HCT116 (cell line): ENCODE results near the gene ZNF853. TPM values are rescaled to one million over a fixed set of nuclear protein-coding genes. Genes with fewer than 3 reads are reported as not detected.

Experiments used
- ATAC-seq: fragments of 200-7000 bp; cut with Tn5 transposase; 2 replicates; pipeline ENCODE4 v1.9.1; 2020; ENCODE audit warnings: mild to moderate bottlenecking, moderate library complexity
- BruUV-seq: library from RNA; stranded (reverse); fragments of 400-500 nt; replicated peaks from 2 replicates; lab custom pipeline; 2021; lab: Mats Ljungman, UMichigan
- CTCF ChIA-PET: fragments of 300-600 bp; sonication (Branson Sonifier 250); formaldehyde crosslinking; loops from one replicate; lab custom pipeline; 2021; ENCODE audit warnings: antibody characterized with exemption; lab: Charles Lee
- POLR2A ChIA-PET: fragments of 300-600, 350-600 bp; sonication (Branson Sonifier 250); formaldehyde crosslinking; loops from one replicate; lab custom pipeline; 2021; ENCODE audit warnings: antibody characterized with exemption; lab: Charles Lee
- RAD21 ChIA-PET, 2 experiments: fragments of 300-600 bp; sonication (Branson Sonifier 250); formaldehyde crosslinking; loops; one replicate each; lab custom pipeline; 2023; ENCODE audit warnings: low total read pairs in 2 of 2; ENCODE audit not compliant: uncharacterized antibody in 2 of 2, unreplicated experiment in 2 of 2, low non-redundant PET in 1 of 2; lab: Charles Lee
- DNase-seq: peaks from one replicate; pipeline ENCODE4 v3.0.0-alpha.2; 2010; ENCODE audit warnings: low read depth, low spot score
- H2AFZ ChIP-seq: fragments of 200-600 bp; shearing (Covaris generic), sonication (generic); 2 replicates; pipeline ENCODE4 v1.6.1; 2017; ENCODE audit warnings: low read depth, mixed run types, mixed read lengths, antibody characterized with exemption, low read length; ENCODE audit not compliant: poor library complexity, severe bottlenecking
- H3K27ac ChIP-seq: 2 replicates; pipeline ENCODE4 v1.5.1; 2012; ENCODE audit warnings: low read depth, low read length
- H3K27me3 ChIP-seq: fragments of 200-600 bp; sonication (generic); 2 replicates; pipeline ENCODE4 v1.6.1; 2016; ENCODE audit warnings: mixed run types, low read length, mixed read lengths; ENCODE audit not compliant: insufficient read depth
- H3K36me3 ChIP-seq, 2 experiments: fragments of 200-500 bp in 1 of 2; fragments of 200-600 bp in 1 of 2; sonication (Bioruptor generic) in 1 of 2; sonication (generic) in 1 of 2; 2 replicates each; pipeline versions ENCODE4 v1.5.1 to v1.6.1; 2014 to 2016; ENCODE audit warnings: low read length in 2 of 2, inconsistent platforms in 1 of 2, mixed read lengths in 1 of 2, mixed run types in 1 of 2; ENCODE audit not compliant: insufficient read depth in 2 of 2, control insufficient read depth in 1 of 2
- H3K4me1 ChIP-seq, 2 experiments: fragments of 200-600 bp in 1 of 2; sonication (generic) in 1 of 2; 2 replicates each; pipeline versions ENCODE4 v1.5.1 to v1.6.1; 2012 to 2017; ENCODE audit warnings: low read length in 2 of 2, inconsistent platforms in 1 of 2, mild to moderate bottlenecking in 1 of 2, mixed read lengths in 1 of 2, mixed run types in 1 of 2, moderate library complexity in 1 of 2; ENCODE audit not compliant: insufficient read depth in 2 of 2, control insufficient read depth in 1 of 2
- H3K4me2 ChIP-seq: fragments of 200-600 bp; sonication (generic); 2 replicates; pipeline ENCODE4 v1.6.1; 2017; ENCODE audit warnings: mixed run types, low read length, mixed read lengths
- H3K4me3 ChIP-seq, 2 experiments: fragments of 200-600 bp in 1 of 2; sonication (generic) in 1 of 2; replicated peaks in 1 of 2; 2 replicates each; pipeline ENCODE4 v1.5.1; 2011 to 2016; ENCODE audit warnings: low read length in 2 of 2, control low read depth in 1 of 2, low read depth in 1 of 2, mild to moderate bottlenecking in 1 of 2, mixed read lengths in 1 of 2, mixed run types in 1 of 2
- H3K79me2 ChIP-seq: fragments of 200-600 bp; sonication (generic); 2 replicates; pipeline ENCODE4 v1.6.1; 2017; ENCODE audit warnings: mild to moderate bottlenecking, mixed run types, low read length, moderate library complexity, mixed read lengths; ENCODE audit not compliant: insufficient read depth
- H3K9ac ChIP-seq: fragments of 200-600 bp; sonication (generic); 2 replicates; pipeline ENCODE4 v1.6.1; 2016; ENCODE audit warnings: low read length, mixed read lengths
- H3K9me2 ChIP-seq: fragments of 200-600 bp; sonication (generic), shearing (Covaris generic); 2 replicates; pipeline ENCODE4 v1.6.1; 2017; ENCODE audit warnings: mixed run types, mild to moderate bottlenecking, moderate library complexity; ENCODE audit not compliant: insufficient read depth
- H3K9me3 ChIP-seq, 2 experiments: fragments of 200-500 bp in 1 of 2; fragments of 200-600 bp in 1 of 2; sonication (Bioruptor generic) in 1 of 2; sonication (generic) in 1 of 2; 2 replicates each; pipeline ENCODE4 v1.6.1; 2014 to 2017; ENCODE audit warnings: low read length in 2 of 2, mixed read lengths in 2 of 2, inconsistent platforms in 1 of 2, low read depth in 1 of 2, mild to moderate bottlenecking in 1 of 2, mixed run types in 1 of 2, moderate library complexity in 1 of 2; ENCODE audit not compliant: control insufficient read depth in 1 of 2, insufficient read depth in 1 of 2
- H4K20me1 ChIP-seq: fragments of 200-600 bp; sonication (generic), shearing (Covaris generic); 2 replicates; pipeline ENCODE4 v1.6.1; 2017; ENCODE audit warnings: mixed run types, mild to moderate bottlenecking, moderate library complexity; ENCODE audit not compliant: insufficient read depth
- CBX3 ChIP-seq: IDR thresholded peaks from 2 replicates; pipeline ENCODE4 v1.6.1; 2012; ENCODE audit warnings: low read depth
- ELF1 ChIP-seq: IDR thresholded peaks from 2 replicates; pipeline ENCODE4 v1.6.1; 2012; ENCODE audit warnings: low read depth, borderline replicate concordance
- EZH2 ChIP-seq: fragments of 200-600 bp; sonication (generic); IDR thresholded peaks from 2 replicates; pipeline ENCODE4 v1.6.1; 2017; ENCODE audit warnings: antibody characterized with exemption, mixed run types
- FOSL1 ChIP-seq: IDR thresholded peaks from 2 replicates; pipeline ENCODE4 v1.6.1; 2012; ENCODE audit warnings: low read depth
- POLR2A ChIP-seq: IDR thresholded peaks from 2 replicates; pipeline ENCODE4 v1.7.0; 2011; ENCODE audit warnings: borderline replicate concordance; ENCODE audit not compliant: insufficient read depth, insufficient read length; ENCODE audit errors: extremely low read depth
- POLR2AphosphoS5 ChIP-seq: IDR thresholded peaks from 2 replicates; pipeline ENCODE4 v1.6.1; 2011; ENCODE audit warnings: mild to moderate bottlenecking, low read depth, low read length, moderate library complexity
- RAD21 ChIP-seq: IDR thresholded peaks from 2 replicates; pipeline ENCODE4 v1.6.1; 2012; ENCODE audit warnings: low read depth, mild to moderate bottlenecking
- SIN3A ChIP-seq: IDR thresholded peaks from 2 replicates; pipeline ENCODE4 v1.6.1; 2012; ENCODE audit warnings: low read depth
- SRF ChIP-seq: IDR thresholded peaks from 2 replicates; pipeline ENCODE4 v1.6.1; 2012; ENCODE audit warnings: low read depth
- ZNF274 ChIP-seq: fragments of 200-500 bp; sonication (Bioruptor generic); IDR thresholded peaks from 2 replicates; pipeline ENCODE4 v1.6.1; 2014; ENCODE audit warnings: mild to moderate bottlenecking, low read depth, low read length, inconsistent platforms
- intact Hi-C: fragments of 100-400 bp; cut with micrococcal nuclease; formaldehyde crosslinking; loops from 2 replicates; pipeline ENCODE4 v1.10.0; 2022
- total RNA-seq: library from RNA; stranded (reverse); gene quantifications from one replicate; pipeline ENCODE4 v1.2.1, GENCODE V29; 2021; ENCODE audit not compliant: unreplicated experiment
- TF ChIP-seq, protein P1 (sequence below): IDR thresholded peaks from 2 replicates; pipeline ENCODE4 v1.6.1; 2011; ENCODE audit warnings: mild to moderate bottlenecking, low read length, moderate library complexity; ENCODE audit not compliant: insufficient replicate concordance; ENCODE audit errors: extremely low read depth
- TF ChIP-seq, protein P2 (sequence below): IDR thresholded peaks from 2 replicates; pipeline ENCODE4 v1.6.1; 2012; ENCODE audit warnings: low read depth

ZNF853 gene
- total RNA-seq, 1 experiment from 2014 or later, result 0.05 TPM

DNA sequence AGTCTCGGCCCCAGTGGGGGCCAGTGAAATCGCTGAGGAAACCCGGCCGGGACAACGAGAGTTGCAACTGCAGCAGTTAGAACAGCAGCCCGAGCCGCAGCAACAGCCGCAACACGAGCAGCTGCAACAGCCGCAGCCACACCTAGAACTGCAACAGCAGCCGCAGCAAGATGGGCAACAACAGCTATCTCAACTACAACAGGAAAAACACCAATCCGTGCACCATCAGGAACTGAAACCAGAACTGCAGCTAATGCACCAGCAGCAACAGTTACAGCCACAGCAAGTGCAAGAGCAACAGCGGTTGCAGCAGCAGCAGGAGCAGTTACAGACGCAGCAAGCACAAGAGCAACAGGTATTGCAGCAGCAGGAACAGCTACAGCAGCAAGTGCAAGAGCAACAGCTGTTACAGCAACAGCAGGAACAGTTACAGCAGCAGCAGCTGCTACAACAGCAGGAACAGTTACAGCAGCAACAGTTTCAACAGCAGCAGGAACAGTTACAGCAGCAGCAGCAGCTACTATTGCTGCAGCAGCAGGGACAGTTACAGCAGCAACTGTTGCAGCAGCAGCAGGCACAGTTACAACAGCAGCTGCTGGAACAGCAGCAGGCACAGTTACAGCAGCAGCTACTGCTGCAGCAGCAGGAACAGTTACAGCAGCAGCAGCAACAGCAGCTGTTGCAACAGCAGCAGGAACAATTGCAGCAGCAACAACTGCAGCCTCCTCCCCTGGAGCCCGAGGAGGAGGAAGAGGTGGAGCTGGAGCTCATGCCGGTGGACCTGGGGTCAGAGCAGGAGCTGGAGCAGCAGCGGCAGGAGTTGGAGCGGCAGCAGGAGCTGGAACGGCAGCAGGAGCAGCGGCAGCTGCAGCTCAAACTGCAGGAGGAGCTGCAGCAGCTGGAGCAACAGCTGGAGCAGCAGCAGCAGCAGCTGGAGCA is 6.1 kb downstream of the ZNF853 start:
- CTCF ChIA-PET, result no interaction called here
- H3K79me2 ChIP-seq, result no peaks in the 10 kb centered on the region

DNA sequence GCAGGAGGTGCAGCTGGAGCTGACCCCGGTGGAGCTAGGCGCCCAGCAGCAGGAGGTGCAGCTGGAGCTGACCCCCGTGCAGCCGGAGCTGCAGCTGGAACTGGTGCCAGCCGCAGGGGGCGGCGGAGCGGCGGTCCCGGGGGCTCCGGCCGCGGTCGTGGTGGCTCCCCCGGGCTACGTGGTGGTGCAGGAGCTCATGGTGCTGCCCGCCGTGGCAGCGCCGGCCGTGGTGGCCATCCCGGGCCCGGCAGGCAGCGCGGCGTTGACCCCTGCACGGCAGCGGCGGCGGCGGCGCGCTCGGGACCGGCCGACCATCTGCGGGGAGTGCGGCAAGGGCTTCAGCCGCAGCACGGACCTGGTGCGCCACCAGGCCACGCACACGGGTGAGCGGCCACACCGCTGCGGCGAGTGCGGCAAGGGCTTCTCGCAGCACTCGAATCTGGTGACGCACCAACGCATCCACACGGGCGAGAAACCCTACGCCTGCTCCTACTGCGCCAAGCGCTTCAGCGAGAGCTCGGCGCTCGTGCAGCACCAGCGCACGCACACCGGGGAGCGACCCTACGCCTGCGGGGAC is 6.8 kb downstream of the ZNF853 start:
- ATAC-seq, result no peak
- intact Hi-C loops, result no loop called here
- TF ChIP-seq POLR2AphosphoS5 (no peak), FOSL1 (no peak), ZNF274 (no peak), SIN3A (no peak), POLR2A (no peak), CBX3 (no peak), SRF (no peak), RAD21 (no peak), ELF1 (no peak), EZH2 (no peak)
- TF ChIP-seq, protein P1, sequence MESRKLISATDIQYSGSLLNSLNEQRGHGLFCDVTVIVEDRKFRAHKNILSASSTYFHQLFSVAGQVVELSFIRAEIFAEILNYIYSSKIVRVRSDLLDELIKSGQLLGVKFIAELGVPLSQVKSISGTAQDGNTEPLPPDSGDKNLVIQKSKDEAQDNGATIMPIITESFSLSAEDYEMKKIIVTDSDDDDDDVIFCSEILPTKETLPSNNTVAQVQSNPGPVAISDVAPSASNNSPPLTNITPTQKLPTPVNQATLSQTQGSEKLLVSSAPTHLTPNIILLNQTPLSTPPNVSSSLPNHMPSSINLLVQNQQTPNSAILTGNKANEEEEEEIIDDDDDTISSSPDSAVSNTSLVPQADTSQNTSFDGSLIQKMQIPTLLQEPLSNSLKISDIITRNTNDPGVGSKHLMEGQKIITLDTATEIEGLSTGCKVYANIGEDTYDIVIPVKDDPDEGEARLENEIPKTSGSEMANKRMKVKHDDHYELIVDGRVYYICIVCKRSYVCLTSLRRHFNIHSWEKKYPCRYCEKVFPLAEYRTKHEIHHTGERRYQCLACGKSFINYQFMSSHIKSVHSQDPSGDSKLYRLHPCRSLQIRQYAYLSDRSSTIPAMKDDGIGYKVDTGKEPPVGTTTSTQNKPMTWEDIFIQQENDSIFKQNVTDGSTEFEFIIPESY, result no peak
- TF ChIP-seq, protein P2, sequence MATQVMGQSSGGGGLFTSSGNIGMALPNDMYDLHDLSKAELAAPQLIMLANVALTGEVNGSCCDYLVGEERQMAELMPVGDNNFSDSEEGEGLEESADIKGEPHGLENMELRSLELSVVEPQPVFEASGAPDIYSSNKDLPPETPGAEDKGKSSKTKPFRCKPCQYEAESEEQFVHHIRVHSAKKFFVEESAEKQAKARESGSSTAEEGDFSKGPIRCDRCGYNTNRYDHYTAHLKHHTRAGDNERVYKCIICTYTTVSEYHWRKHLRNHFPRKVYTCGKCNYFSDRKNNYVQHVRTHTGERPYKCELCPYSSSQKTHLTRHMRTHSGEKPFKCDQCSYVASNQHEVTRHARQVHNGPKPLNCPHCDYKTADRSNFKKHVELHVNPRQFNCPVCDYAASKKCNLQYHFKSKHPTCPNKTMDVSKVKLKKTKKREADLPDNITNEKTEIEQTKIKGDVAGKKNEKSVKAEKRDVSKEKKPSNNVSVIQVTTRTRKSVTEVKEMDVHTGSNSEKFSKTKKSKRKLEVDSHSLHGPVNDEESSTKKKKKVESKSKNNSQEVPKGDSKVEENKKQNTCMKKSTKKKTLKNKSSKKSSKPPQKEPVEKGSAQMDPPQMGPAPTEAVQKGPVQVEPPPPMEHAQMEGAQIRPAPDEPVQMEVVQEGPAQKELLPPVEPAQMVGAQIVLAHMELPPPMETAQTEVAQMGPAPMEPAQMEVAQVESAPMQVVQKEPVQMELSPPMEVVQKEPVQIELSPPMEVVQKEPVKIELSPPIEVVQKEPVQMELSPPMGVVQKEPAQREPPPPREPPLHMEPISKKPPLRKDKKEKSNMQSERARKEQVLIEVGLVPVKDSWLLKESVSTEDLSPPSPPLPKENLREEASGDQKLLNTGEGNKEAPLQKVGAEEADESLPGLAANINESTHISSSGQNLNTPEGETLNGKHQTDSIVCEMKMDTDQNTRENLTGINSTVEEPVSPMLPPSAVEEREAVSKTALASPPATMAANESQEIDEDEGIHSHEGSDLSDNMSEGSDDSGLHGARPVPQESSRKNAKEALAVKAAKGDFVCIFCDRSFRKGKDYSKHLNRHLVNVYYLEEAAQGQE, result no peak

More for the DNA sequence above, 6.1 kb downstream of the ZNF853 start:
- H2AFZ ChIP-seq, result no peak overlapping the region
- H4K20me1 ChIP-seq, result no peaks in the 10 kb centered on the region
- no peak for DNase-seq
- H3K9ac ChIP-seq, result no peak overlapping the region
- RAD21 ChIA-PET, result no interaction called here
- H3K36me3 ChIP-seq, result no peaks in the 10 kb centered on the region
- no TSS peak for BruUV-seq
- no peak overlapping the region for H3K4me2 ChIP-seq
- POLR2A ChIA-PET, result no interaction called here
- no peak overlapping the region for H3K27ac ChIP-seq
- no peak for ATAC-seq
- peaks cover 3% of the 10 kb centered on the region; the same call in 1 of the 2 replicates for H3K27me3 ChIP-seq
- no peaks in the 10 kb centered on the region for H3K9me3 ChIP-seq
- no peak for TF ChIP-seq SRF
- no peak for TF ChIP-seq FOSL1
- no peak for TF ChIP-seq POLR2AphosphoS5
- H3K9me2 ChIP-seq, result no peaks in the 10 kb centered on the region
- H3K4me1 ChIP-seq, result no peaks in the 10 kb centered on the region
- intact Hi-C loops, result no loop called here
- H3K4me3 ChIP-seq, result no peak overlapping the region

More for the DNA sequence above, 6.8 kb downstream of the ZNF853 start:
- H3K36me3 ChIP-seq, result no peaks in the 10 kb centered on the region
- H3K27ac ChIP-seq, result no peak overlapping the region; the same call in 1 of the 2 replicates
- no peaks in the 10 kb centered on the region for H3K4me1 ChIP-seq
- H4K20me1 ChIP-seq, result no peaks in the 10 kb centered on the region
- ChIA-PET RAD21 (no interaction called here), CTCF (no interaction called here), POLR2A (no interaction called here)
- BruUV-seq, result no TSS peak
- no peaks in the 10 kb centered on the region for H3K9me3 ChIP-seq
- H3K4me3 ChIP-seq, result no peak overlapping the region
- peaks cover 3% of the 10 kb centered on the region; the same call in 1 of the 2 replicates for H3K27me3 ChIP-seq
- no peaks in the 10 kb centered on the region for H3K79me2 ChIP-seq
- DNase-seq, result no peak
- no peaks in the 10 kb centered on the region for H3K9me2 ChIP-seq
- no peak overlapping the region for H3K4me2 ChIP-seq
- H2AFZ ChIP-seq, result no peak overlapping the region
- H3K9ac ChIP-seq, result no peak overlapping the region
